ENCODE measurements around the gene PTPRG. TPM values are rescaled to one million over a fixed set of nuclear protein-coding genes. Genes with fewer than 3 reads are reported as not detected.

The PTPRG gene
- total RNA-seq, 3 donors from 2014 or later (not counting 1 experiment from before 2014, with no cell fraction given) = 1.0 to 2.9 (median 2.5) TPM

DNA sequence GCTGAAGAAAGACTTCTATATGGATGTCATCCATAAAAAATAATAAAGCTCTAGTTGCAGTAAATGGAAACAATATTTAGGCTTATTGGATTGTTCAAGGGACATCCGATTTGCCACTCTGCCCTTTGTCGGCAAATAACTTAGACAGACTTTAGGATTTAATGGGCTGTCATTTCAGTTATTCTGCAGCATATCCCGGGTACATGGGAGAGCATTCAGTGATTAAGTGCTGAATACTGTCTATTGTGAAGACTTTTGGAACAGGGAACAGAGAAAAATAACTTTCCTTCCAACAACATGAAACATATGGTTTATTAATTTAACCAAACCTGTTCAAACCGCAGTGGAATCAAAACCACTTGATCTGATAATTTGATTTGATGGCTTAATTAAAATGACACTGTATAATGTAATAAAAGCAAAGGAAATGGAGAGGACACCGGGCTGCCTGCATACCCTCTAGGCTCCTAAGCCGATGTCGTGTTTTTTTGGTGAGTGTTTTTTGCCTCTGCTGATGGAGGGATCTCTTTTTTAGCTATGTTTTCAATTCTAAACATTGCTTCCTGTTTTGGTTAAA is 612.7 kb downstream of the PTPRG start:
- Histone ChIP-seq H3K4me3 (ENCODE audit: low read length) (no peak overlapping the region), H3K27me3 (ENCODE audit: control insufficient read depth, insufficient read depth, low read length) (no peaks in the 10 kb centered on the region), H3K27ac (ENCODE audit: low read length) (no peak overlapping the region), H3K9me3 (ENCODE audit: control insufficient read depth, insufficient read depth, low read length) (no peaks in the 10 kb centered on the region), H3K36me3 (ENCODE audit: control insufficient read depth, insufficient read depth, low read length) (no peaks in the 10 kb centered on the region), H3K4me1 (ENCODE audit: control insufficient read depth, insufficient read depth, low read length) (no peaks in the 10 kb centered on the region)
- no peaks in the 10 kb centered on the region for H3K27me3 Mint-ChIP-seq (ENCODE audit: low read depth in 2 of 2)
- H3K36me3 Mint-ChIP-seq = no peaks in the 10 kb centered on the region
- H3K9me3 Mint-ChIP-seq = peaks cover 0 to 2% of the 10 kb centered on the region in 2 donors
- 89% methylated on average over 6 of the region's 7 CpGs for WGBS (ENCODE audit: insufficient coverage)
- ATAC-seq (no peak), DNase-seq (no peak)
- TF ChIP-seq, protein P1, sequence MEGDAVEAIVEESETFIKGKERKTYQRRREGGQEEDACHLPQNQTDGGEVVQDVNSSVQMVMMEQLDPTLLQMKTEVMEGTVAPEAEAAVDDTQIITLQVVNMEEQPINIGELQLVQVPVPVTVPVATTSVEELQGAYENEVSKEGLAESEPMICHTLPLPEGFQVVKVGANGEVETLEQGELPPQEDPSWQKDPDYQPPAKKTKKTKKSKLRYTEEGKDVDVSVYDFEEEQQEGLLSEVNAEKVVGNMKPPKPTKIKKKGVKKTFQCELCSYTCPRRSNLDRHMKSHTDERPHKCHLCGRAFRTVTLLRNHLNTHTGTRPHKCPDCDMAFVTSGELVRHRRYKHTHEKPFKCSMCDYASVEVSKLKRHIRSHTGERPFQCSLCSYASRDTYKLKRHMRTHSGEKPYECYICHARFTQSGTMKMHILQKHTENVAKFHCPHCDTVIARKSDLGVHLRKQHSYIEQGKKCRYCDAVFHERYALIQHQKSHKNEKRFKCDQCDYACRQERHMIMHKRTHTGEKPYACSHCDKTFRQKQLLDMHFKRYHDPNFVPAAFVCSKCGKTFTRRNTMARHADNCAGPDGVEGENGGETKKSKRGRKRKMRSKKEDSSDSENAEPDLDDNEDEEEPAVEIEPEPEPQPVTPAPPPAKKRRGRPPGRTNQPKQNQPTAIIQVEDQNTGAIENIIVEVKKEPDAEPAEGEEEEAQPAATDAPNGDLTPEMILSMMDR (IDR thresholded peaks at IDR 0.05) = no peak
- H3K4me1 Mint-ChIP-seq = no peaks in the 10 kb centered on the region
- no peak overlapping the region for H3K4me3 Mint-ChIP-seq
- intact Hi-C loops (cut with micrococcal nuclease) = no loop called here
- H3K27ac Mint-ChIP-seq = no peak overlapping the region

DNA sequence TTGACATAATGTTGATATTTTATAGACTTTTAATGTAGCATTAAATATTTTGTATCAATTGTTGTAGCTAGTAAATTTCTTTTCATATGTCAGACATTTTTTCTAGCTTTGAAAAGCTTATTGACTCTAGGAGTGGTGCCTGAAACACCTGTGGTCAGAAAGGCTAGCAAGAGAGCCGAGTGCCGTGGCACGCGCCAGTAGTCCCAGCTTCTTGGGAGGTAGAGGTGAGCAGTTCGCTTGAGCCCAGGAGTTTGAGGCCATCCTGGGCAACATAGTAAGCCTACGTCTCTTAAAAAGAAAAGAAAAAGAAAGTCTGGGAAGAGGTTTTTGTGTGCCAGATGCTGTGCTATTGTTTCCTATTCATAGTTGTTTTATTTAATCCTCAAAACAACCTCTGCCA is 613.8 kb downstream of the PTPRG start:
- DNase-seq (no peak), ATAC-seq (no peak)
- H3K4me3 Mint-ChIP-seq = no peak overlapping the region
- no peaks in the 10 kb centered on the region for H3K4me1 Mint-ChIP-seq
- no peaks in the 10 kb centered on the region for H3K4me1 ChIP-seq (ENCODE audit: control insufficient read depth, insufficient read depth, low read length)
- no peaks in the 10 kb centered on the region for H3K36me3 Mint-ChIP-seq
- no peak overlapping the region for H3K27ac Mint-ChIP-seq
- 92% methylated on average over 6 of the region's 6 CpGs for WGBS (ENCODE audit: insufficient coverage)
- no peaks in the 10 kb centered on the region for H3K27me3 ChIP-seq (ENCODE audit: control insufficient read depth, insufficient read depth, low read length)
- no peaks in the 10 kb centered on the region for H3K27me3 Mint-ChIP-seq (ENCODE audit: low read depth in 2 of 2)
- H3K9me3 Mint-ChIP-seq = peaks cover 0 to 2% of the 10 kb centered on the region in 2 donors
- no peaks in the 10 kb centered on the region for H3K9me3 ChIP-seq (ENCODE audit: control insufficient read depth, insufficient read depth, low read length)
- TF ChIP-seq, protein P1 (IDR thresholded peaks at IDR 0.05) = no peak
- intact Hi-C loops (cut with micrococcal nuclease) = no loop called here
- no peak overlapping the region for H3K4me3 ChIP-seq (ENCODE audit: low read length)
- no peak overlapping the region for H3K27ac ChIP-seq (ENCODE audit: low read length)
- no peaks in the 10 kb centered on the region for H3K36me3 ChIP-seq (ENCODE audit: control insufficient read depth, insufficient read depth, low read length)

DNA sequence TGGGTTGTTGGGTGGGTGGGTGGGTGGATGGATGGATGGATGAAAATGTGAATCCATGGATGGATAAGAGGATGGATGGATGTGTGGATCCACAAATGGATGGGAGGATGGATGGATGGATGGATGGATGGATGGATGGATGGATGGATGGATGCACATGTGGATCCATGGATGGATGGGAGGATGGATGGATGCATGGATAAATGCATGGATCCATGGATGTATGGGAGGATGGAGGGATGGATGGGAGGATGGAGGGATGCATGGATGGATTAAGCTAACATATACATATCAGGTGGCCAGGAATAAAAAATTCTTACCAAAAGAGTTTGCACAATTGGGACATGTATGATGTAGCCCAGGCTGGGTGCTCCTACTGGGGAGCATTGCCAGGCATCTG is 616.7 kb downstream of the PTPRG start:
- Mint-ChIP-seq H3K4me3 (no peak overlapping the region), H3K27ac (no peak overlapping the region), H3K27me3 (ENCODE audit: low read depth in 2 of 2) (no peaks in the 10 kb centered on the region), H3K4me1 (no peaks in the 10 kb centered on the region), H3K36me3 (no peaks in the 10 kb centered on the region), H3K9me3 (peaks cover 0 to 2% of the 10 kb centered on the region in 2 donors)
- intact Hi-C loops (cut with micrococcal nuclease) = no loop called here
- Histone ChIP-seq H3K36me3 (ENCODE audit: control insufficient read depth, insufficient read depth, low read length) (no peaks in the 10 kb centered on the region), H3K4me3 (ENCODE audit: low read length) (no peak overlapping the region), H3K27ac (ENCODE audit: low read length) (no peak overlapping the region), H3K9me3 (ENCODE audit: control insufficient read depth, insufficient read depth, low read length) (no peaks in the 10 kb centered on the region), H3K27me3 (ENCODE audit: control insufficient read depth, insufficient read depth, low read length) (no peaks in the 10 kb centered on the region), H3K4me1 (ENCODE audit: control insufficient read depth, insufficient read depth, low read length) (no peaks in the 10 kb centered on the region)
- ATAC-seq (no peak), DNase-seq (no peak)
- TF ChIP-seq, protein P1 (IDR thresholded peaks at IDR 0.05) = no peak

Measured in natural killer cell (primary cell).